Measurements from ENCODE around the gene LARGE1. TPM values are rescaled to one million over a fixed set of nuclear protein-coding genes. Genes with fewer than 3 reads are reported as not detected.

The LARGE1 gene
- total and polyA plus RNA-seq, 2 of the 13 experiments (the other 11 are each of a cell fraction or from before 2014, with no cell fraction given) = 8.4 to 11.0 TPM

- TF ChIP-seq, protein P1, sequence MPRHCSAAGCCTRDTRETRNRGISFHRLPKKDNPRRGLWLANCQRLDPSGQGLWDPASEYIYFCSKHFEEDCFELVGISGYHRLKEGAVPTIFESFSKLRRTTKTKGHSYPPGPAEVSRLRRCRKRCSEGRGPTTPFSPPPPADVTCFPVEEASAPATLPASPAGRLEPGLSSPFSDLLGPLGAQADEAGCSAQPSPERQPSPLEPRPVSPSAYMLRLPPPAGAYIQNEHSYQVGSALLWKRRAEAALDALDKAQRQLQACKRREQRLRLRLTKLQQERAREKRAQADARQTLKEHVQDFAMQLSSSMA (CRISPR knock-in tag; IDR thresholded peaks at IDR 0.05) = no peak
- no peak for TF ChIP-seq ZNF34 (CRISPR knock-in tag; IDR thresholded peaks at IDR 0.05; ENCODE audit: borderline replicate concordance)
- TF ChIP-seq ZNF564 (CRISPR knock-in tag; IDR thresholded peaks at IDR 0.05) = no peak
- no peak for TF ChIP-seq ETV6 (CRISPR knock-in tag; conservative IDR thresholded peaks at IDR 0.05)
- no peak for TF ChIP-seq ZFP37 (CRISPR knock-in tag; IDR thresholded peaks at IDR 0.05; ENCODE audit: borderline replicate concordance)
- no peak for TF ChIP-seq ZNF367 (CRISPR knock-in tag; IDR thresholded peaks at IDR 0.05; ENCODE audit: borderline replicate concordance)
- TF ChIP-seq ZMAT3 (CRISPR knock-in tag; conservative IDR thresholded peaks at IDR 0.05) = no peak
- 0 out of 2 replicates have a peak, but pooled peaks have one; percentile 16 for TF ChIP-seq THAP11 (CRISPR knock-in tag; IDR thresholded peaks at IDR 0.05)
- no peak for TF ChIP-seq ZNF547 (CRISPR knock-in tag; IDR thresholded peaks at IDR 0.05)
- TF ChIP-seq MAFF (IDR thresholded peaks at IDR 0.05; ENCODE audit: low read depth, low read length) = no peak
- TF ChIP-seq, protein P2, sequence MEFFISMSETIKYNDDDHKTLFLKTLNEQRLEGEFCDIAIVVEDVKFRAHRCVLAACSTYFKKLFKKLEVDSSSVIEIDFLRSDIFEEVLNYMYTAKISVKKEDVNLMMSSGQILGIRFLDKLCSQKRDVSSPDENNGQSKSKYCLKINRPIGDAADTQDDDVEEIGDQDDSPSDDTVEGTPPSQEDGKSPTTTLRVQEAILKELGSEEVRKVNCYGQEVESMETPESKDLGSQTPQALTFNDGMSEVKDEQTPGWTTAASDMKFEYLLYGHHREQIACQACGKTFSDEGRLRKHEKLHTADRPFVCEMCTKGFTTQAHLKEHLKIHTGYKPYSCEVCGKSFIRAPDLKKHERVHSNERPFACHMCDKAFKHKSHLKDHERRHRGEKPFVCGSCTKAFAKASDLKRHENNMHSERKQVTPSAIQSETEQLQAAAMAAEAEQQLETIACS (CRISPR knock-in tag; IDR thresholded peaks at IDR 0.05) = no peak
- TF ChIP-seq, protein P3, sequence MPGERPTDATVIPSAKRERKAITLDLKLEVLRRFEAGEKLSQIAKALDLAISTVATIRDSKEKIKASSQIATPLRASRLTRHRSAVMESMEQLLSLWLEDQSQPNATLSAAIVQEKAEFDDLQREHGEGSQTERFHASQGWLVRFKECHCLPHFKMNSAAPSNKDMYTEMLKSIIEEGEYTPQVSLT (CRISPR knock-in tag; IDR thresholded peaks at IDR 0.05; ENCODE audit: borderline replicate concordance, low read depth) = no peak
- no peak for TF ChIP-seq ZBTB7A (CRISPR knock-in tag; IDR thresholded peaks at IDR 0.05)
- TF ChIP-seq SP1 (IDR thresholded peaks at IDR 0.05) = no peak
- TF ChIP-seq SP1 (CRISPR knock-in tag; IDR thresholded peaks at IDR 0.05) = no peak
- TF ChIP-seq NR2F2 (IDR thresholded peaks at IDR 0.05; ENCODE audit: borderline replicate concordance, low read depth) = no peak
- no peak for TF ChIP-seq ZNF446 (CRISPR knock-in tag; IDR thresholded peaks at IDR 0.05)
- TF ChIP-seq, protein P4, sequence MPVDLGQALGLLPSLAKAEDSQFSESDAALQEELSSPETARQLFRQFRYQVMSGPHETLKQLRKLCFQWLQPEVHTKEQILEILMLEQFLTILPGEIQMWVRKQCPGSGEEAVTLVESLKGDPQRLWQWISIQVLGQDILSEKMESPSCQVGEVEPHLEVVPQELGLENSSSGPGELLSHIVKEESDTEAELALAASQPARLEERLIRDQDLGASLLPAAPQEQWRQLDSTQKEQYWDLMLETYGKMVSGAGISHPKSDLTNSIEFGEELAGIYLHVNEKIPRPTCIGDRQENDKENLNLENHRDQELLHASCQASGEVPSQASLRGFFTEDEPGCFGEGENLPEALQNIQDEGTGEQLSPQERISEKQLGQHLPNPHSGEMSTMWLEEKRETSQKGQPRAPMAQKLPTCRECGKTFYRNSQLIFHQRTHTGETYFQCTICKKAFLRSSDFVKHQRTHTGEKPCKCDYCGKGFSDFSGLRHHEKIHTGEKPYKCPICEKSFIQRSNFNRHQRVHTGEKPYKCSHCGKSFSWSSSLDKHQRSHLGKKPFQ (CRISPR knock-in tag; IDR thresholded peaks at IDR 0.05; ENCODE audit: insufficient replicate concordance) = no peak
- no peak for TF ChIP-seq HMGA1 (CRISPR knock-in tag; conservative IDR thresholded peaks at IDR 0.05)
- no peak for TF ChIP-seq CCDC6 (CRISPR knock-in tag; IDR thresholded peaks at IDR 0.05)
- TF ChIP-seq ARNT2 (CRISPR knock-in tag; IDR thresholded peaks at IDR 0.05; ENCODE audit: low read depth) = no peak
- no peak for TF ChIP-seq ZNF879 (CRISPR knock-in tag; IDR thresholded peaks at IDR 0.05)
Measured at GRCh38 chr22:33492210-33492651, 428.0 kb downstream of the LARGE1 start (continued).
